Hepatocyte (in vitro differentiated cells): ENCODE data around the gene LMX1A.

ENCODE experiments used
- EZH2phosphoT487 ChIP-seq: fragments of 200-600 bp; sonication (generic); IDR thresholded peaks from one replicate; pipeline ENCODE4 v1.6.1; 2018; ENCODE audit warnings: antibody characterized with exemption, mild to moderate bottlenecking, low read depth, moderate library complexity; ENCODE audit not compliant: unreplicated experiment, severe bottlenecking
- TF ChIP-seq, protein P1 (sequence below): fragments of 200-600 bp; sonication (generic); IDR thresholded peaks from 2 replicates; pipeline ENCODE4 v1.5.1; 2016; ENCODE audit warnings: antibody characterized with exemption, mild to moderate bottlenecking; ENCODE audit not compliant: poor library complexity

DNA sequence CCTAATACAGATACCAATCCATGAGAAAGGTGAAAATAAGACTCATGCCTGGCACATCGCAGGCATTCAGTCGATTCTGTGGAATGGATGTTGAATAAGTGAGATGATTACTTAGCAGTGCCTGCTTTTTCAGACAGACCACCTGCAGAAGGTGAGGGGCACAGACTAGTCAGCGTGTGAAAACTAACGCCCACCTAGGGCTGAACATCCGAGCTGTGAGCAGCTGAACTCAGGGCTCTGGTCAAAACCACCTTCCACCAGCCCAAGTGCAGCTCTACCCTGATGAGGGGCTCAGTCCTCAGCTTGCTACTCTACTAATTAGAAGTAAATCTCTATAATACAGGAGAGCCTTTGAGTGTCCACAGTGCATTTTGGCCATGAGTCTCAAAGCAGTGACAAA lies 32.5 kb downstream of the LMX1A start:
- TF ChIP-seq EZH2phosphoT487: no peak
- TF ChIP-seq, protein P1, sequence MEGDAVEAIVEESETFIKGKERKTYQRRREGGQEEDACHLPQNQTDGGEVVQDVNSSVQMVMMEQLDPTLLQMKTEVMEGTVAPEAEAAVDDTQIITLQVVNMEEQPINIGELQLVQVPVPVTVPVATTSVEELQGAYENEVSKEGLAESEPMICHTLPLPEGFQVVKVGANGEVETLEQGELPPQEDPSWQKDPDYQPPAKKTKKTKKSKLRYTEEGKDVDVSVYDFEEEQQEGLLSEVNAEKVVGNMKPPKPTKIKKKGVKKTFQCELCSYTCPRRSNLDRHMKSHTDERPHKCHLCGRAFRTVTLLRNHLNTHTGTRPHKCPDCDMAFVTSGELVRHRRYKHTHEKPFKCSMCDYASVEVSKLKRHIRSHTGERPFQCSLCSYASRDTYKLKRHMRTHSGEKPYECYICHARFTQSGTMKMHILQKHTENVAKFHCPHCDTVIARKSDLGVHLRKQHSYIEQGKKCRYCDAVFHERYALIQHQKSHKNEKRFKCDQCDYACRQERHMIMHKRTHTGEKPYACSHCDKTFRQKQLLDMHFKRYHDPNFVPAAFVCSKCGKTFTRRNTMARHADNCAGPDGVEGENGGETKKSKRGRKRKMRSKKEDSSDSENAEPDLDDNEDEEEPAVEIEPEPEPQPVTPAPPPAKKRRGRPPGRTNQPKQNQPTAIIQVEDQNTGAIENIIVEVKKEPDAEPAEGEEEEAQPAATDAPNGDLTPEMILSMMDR: no peak
